ENCODE results near the gene XAF1.

Gene XAF1

GRCh38 chr17:6755281-6755680 is 565 bp upstream of the XAF1 start:
- TF ChIP-seq CTCF (IDR thresholded peaks at IDR 0.05): no peak

GRCh38 chr17:6756425-6757031 is 682 bp downstream of the XAF1 start:
- no peak for TF ChIP-seq CTCF (IDR thresholded peaks at IDR 0.05)

- no peak for TF ChIP-seq CTCF (IDR thresholded peaks at IDR 0.05)
These were observed 1.9 kb downstream of the XAF1 start for GRCh38 chr17:6757747-6758146.

- no peak for TF ChIP-seq CTCF (IDR thresholded peaks at IDR 0.05)
These were observed 5.9 kb downstream of the XAF1 start for GRCh38 chr17:6761779-6762178.

- TF ChIP-seq CTCF (IDR thresholded peaks at IDR 0.05): no peak
These were observed 12.6 kb downstream of the XAF1 start for GRCh38 chr17:6768447-6768846.

GRCh38 chr17:6772016-6772415 is 16.2 kb downstream of the XAF1 start:
- no peak for TF ChIP-seq CTCF (IDR thresholded peaks at IDR 0.05)

GRCh38 chr17:6775871-6776405 is 20.1 kb downstream of the XAF1 start, which contains the start of gene FBXO39:
Gene FBXO39, plus strand, starts transcription at chr17:6776215. Its CDS starts 3,654 bp downstream, at chr17:6779869.
- no peak for TF ChIP-seq CTCF (IDR thresholded peaks at IDR 0.05)

- no peak for TF ChIP-seq CTCF (IDR thresholded peaks at IDR 0.05)
These were observed 23.6 kb downstream of the XAF1 start for GRCh38 chr17:6779411-6779810.

All from LNCAP (cell line).